Loucy (cell line): Measurements from ENCODE around the gene RHEBL1.

Source experiments
- H2AFZ ChIP-seq: fragments of 200-600 bp; sonication (generic); 2 replicates; pipeline ENCODE4 v1.6.0; 2016; ENCODE audit warnings: antibody characterized with exemption, mild to moderate bottlenecking, low read length, moderate library complexity
- H3F3A ChIP-seq: fragments of 200-600 bp; 2 replicates; pipeline ENCODE4 v1.6.0; 2016; ENCODE audit warnings: antibody characterized with exemption, low read depth, mild to moderate bottlenecking
- H3K27me3 ChIP-seq: fragments of 200-600 bp; sonication (generic); 2 replicates; pipeline ENCODE4 v1.6.1; 2014; ENCODE audit warnings: low read length, mild to moderate bottlenecking; ENCODE audit not compliant: insufficient read depth, poor library complexity, severe bottlenecking
- H3K36me3 ChIP-seq: fragments of 200-600 bp; sonication (generic); 2 replicates; pipeline ENCODE4 v1.6.1; 2016; ENCODE audit warnings: low read length; ENCODE audit not compliant: insufficient read depth
- H3K4me1 ChIP-seq: fragments of 200-600 bp; sonication (generic); 2 replicates; pipeline ENCODE4 v1.5.1; 2014; ENCODE audit warnings: low read length, mild to moderate bottlenecking; ENCODE audit not compliant: insufficient read depth, poor library complexity, severe bottlenecking
- H3K4me2 ChIP-seq: fragments of 200-600 bp; sonication (generic); 2 replicates; pipeline ENCODE4 v1.6.0; 2014; ENCODE audit warnings: antibody characterized with exemption, low read length, low read depth, mild to moderate bottlenecking; ENCODE audit not compliant: poor library complexity, severe bottlenecking
- H3K4me3 ChIP-seq: fragments of 200-600 bp; sonication (generic); 2 replicates; pipeline ENCODE4 v1.5.1; 2014; ENCODE audit warnings: low read length, mild to moderate bottlenecking, mixed read lengths; ENCODE audit not compliant: poor library complexity, severe bottlenecking
- H3K79me2 ChIP-seq: fragments of 200-600 bp; sonication (generic); 2 replicates; pipeline ENCODE4 v1.6.1; 2014; ENCODE audit warnings: low read length; ENCODE audit not compliant: insufficient read depth
- H3K9ac ChIP-seq: fragments of 200-600 bp; sonication (generic); 2 replicates; pipeline ENCODE4 v1.6.0; 2014; ENCODE audit warnings: mild to moderate bottlenecking, low read depth, low read length, moderate library complexity; ENCODE audit not compliant: poor library complexity, severe bottlenecking
- H3K9me2 ChIP-seq: fragments of 200-600 bp; sonication (generic); replicated peaks from 2 replicates; pipeline ENCODE4 v1.6.1; 2016; ENCODE audit warnings: low read depth, low read length, mixed read lengths
- H3K9me3 ChIP-seq: fragments of 200-600 bp; sonication (generic); 2 replicates; pipeline ENCODE4 v1.6.1; 2014; ENCODE audit warnings: mild to moderate bottlenecking, antibody characterized with exemption, low read length, low read depth; ENCODE audit not compliant: insufficient read depth
- H4K20me1 ChIP-seq: fragments of 200-600 bp; sonication (generic); 2 replicates; pipeline ENCODE4 v1.6.0; 2014; ENCODE audit warnings: antibody characterized with exemption, low read length, mild to moderate bottlenecking; ENCODE audit not compliant: insufficient read depth, poor library complexity, severe bottlenecking
- EZH2phosphoT487 ChIP-seq: fragments of 200-600 bp; IDR thresholded peaks from 2 replicates; pipeline ENCODE4 v1.6.1; 2018; ENCODE audit warnings: antibody characterized with exemption, mild to moderate bottlenecking, moderate library complexity, borderline replicate concordance
- TF ChIP-seq, protein P1 (sequence below): fragments of 200-600 bp; sonication (generic); conservative IDR thresholded peaks from 2 replicates; pipeline ENCODE4 v1.5.1; 2014; ENCODE audit warnings: mild to moderate bottlenecking, antibody characterized with exemption, low read length

RHEBL1 gene

DNA sequence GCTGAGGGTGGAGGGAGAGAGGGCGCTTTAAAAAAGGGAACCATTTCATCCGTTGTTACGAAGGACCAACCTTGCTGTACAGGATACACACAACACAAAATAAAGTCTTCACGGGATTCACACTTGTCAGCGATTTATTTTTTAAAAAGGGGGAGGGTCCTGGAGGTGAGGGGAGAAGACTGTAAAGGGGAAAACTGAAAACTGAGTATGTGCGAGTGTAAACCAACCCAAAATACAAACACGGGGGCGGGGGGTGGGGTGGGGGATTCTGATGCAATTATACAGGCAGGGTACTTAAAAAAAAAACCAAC is 50.7 kb downstream of the RHEBL1 start:
- Histone ChIP-seq H3K9me3 (no peaks in the 10 kb centered on the region), H3K36me3 (peaks cover 26% of the 10 kb centered on the region; the same call in 1 of the 2 replicates), H3F3A (peaks cover 10% of the 10 kb centered on the region), H4K20me1 (no peaks in the 10 kb centered on the region), H2AFZ (peak overlapping the region; percentile 64; the same call in 1 of the 2 replicates), H3K27me3 (no peaks in the 10 kb centered on the region), H3K4me2 (peak overlapping the region; percentile 89), H3K9ac (peak overlapping the region; percentile 88), H3K4me1 (peaks cover 20% of the 10 kb centered on the region), H3K4me3 (peak overlapping the region; percentile 91), H3K9me2 (no peaks in the 10 kb centered on the region), H3K79me2 (0 out of 2 replicates have a peak, but pooled peaks cover 11% of the 10 kb centered on the region)
- TF ChIP-seq, protein P1, sequence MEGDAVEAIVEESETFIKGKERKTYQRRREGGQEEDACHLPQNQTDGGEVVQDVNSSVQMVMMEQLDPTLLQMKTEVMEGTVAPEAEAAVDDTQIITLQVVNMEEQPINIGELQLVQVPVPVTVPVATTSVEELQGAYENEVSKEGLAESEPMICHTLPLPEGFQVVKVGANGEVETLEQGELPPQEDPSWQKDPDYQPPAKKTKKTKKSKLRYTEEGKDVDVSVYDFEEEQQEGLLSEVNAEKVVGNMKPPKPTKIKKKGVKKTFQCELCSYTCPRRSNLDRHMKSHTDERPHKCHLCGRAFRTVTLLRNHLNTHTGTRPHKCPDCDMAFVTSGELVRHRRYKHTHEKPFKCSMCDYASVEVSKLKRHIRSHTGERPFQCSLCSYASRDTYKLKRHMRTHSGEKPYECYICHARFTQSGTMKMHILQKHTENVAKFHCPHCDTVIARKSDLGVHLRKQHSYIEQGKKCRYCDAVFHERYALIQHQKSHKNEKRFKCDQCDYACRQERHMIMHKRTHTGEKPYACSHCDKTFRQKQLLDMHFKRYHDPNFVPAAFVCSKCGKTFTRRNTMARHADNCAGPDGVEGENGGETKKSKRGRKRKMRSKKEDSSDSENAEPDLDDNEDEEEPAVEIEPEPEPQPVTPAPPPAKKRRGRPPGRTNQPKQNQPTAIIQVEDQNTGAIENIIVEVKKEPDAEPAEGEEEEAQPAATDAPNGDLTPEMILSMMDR = no peak
- no peak for TF ChIP-seq EZH2phosphoT487

DNA sequence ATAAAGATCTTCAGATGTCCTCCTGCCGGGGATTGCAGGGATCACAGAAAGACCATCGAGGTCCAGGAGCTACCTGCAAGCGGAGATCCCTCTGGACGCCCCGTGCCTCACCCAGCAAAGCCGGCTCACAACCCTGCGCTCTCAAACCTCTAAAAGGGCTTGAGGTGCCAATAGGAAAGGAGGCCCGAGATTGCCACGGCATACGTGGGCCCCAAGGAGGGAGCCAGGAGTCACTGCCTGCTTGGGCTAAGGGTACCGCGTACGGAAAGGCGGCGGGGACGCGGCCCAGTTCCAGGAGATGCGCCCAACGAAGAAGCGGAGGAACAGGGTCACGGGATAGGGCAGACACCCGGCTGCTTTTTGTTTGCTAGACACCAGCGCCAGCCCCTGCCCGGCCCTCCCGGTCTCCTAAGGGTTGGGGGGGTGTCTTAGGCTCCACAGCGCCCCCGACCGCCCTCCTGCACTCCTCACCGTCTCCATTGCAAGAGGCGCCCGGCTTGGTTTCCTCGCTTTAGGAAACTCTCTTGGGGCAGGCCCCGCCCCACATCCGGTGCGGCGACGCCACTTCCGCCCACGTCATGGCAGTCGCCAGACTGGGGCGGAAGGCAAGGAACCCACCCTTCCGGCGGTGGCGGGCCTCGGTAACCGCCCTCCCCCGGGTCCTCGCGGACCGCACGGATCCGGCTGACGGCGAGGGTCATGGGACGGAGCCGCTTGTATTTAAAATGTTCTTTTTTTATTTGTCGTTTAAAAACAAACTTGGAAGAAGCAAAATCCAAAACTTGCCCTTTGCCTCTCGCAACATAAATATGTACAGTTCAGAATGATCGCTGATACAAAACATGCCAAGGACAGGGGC is 51.3 kb downstream of the RHEBL1 start, which contains the start of gene PRKAG1:
Gene PRKAG1 (minus strand): TSS at position 516 of the 859 bp plus-strand sequence. CDS start 36 bp downstream, at position 480.
- peak within 1 kb of the TSS; percentile 89 for H3K4me2 ChIP-seq
- peaks cover 22% of the 10 kb centered on the region; the same call in 1 of the 2 replicates for H3K36me3 ChIP-seq
- H3K4me3 ChIP-seq = peak within 1 kb of the TSS; percentile 91
- H3F3A ChIP-seq = peaks cover 10% of the 10 kb centered on the region
- no peak for TF ChIP-seq EZH2phosphoT487
- TF ChIP-seq, protein P1 = peak; percentile 51
- H2AFZ ChIP-seq = peak within 1 kb of the TSS; percentile 86
- H3K79me2 ChIP-seq = 0 out of 2 replicates have a peak, but pooled peaks cover 11% of the 10 kb centered on the region
- H4K20me1 ChIP-seq = no peaks in the 10 kb centered on the region
- H3K27me3 ChIP-seq = no peaks in the 10 kb centered on the region
- H3K4me1 ChIP-seq = peaks cover 20% of the 10 kb centered on the region
- H3K9me3 ChIP-seq = no peaks in the 10 kb centered on the region
- no peaks in the 10 kb centered on the region for H3K9me2 ChIP-seq
- H3K9ac ChIP-seq = peak within 1 kb of the TSS; percentile 88

DNA sequence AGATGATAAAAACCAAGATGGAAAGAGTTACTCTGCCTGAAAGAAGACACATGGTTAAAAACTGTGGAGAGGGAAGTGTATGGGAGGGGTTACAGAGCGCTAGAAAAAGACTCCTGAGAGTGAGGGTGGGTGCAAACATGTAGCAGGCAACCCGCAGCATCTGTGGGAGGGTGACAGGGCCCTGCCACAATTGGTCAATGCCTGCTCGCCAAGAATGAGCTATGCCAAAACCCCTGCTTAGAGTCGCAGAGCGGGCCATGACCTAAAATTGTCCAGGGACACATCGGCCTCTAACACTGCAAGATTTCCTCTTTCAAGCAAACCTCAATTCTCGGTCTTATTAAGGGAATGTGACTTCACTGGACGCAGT is 51.9 kb downstream of the RHEBL1 start:
- TF ChIP-seq, protein P1 = no peak
- TF ChIP-seq EZH2phosphoT487 = no peak
- H3K9me3 ChIP-seq = no peaks in the 10 kb centered on the region

More for the DNA sequence above, 51.9 kb downstream of the RHEBL1 start:
- H3K4me2 ChIP-seq = peak overlapping the region; percentile 72
- peak overlapping the region; percentile 86 for H2AFZ ChIP-seq
- no peaks in the 10 kb centered on the region for H3K9me2 ChIP-seq
- H3F3A ChIP-seq = peaks cover 10% of the 10 kb centered on the region
- H3K36me3 ChIP-seq = peaks cover 18% of the 10 kb centered on the region; the same call in 1 of the 2 replicates
- peaks cover 20% of the 10 kb centered on the region for H3K4me1 ChIP-seq
- H3K79me2 ChIP-seq = 0 out of 2 replicates have a peak, but pooled peaks cover 11% of the 10 kb centered on the region
- no peaks in the 10 kb centered on the region for H4K20me1 ChIP-seq
- H3K9ac ChIP-seq = peak overlapping the region; percentile 88
- peak overlapping the region; percentile 91 for H3K4me3 ChIP-seq
- H3K27me3 ChIP-seq = no peaks in the 10 kb centered on the region
